ENCODE results near the gene TMF1. TPM values are rescaled to one million over a fixed set of nuclear protein-coding genes. Genes with fewer than 3 reads are reported as not detected.

TMF1 gene
- total and polyA plus RNA-seq, 3 donors from 2014 or later: 30.6 to 67.7 (median 37.4) TPM

DNA sequence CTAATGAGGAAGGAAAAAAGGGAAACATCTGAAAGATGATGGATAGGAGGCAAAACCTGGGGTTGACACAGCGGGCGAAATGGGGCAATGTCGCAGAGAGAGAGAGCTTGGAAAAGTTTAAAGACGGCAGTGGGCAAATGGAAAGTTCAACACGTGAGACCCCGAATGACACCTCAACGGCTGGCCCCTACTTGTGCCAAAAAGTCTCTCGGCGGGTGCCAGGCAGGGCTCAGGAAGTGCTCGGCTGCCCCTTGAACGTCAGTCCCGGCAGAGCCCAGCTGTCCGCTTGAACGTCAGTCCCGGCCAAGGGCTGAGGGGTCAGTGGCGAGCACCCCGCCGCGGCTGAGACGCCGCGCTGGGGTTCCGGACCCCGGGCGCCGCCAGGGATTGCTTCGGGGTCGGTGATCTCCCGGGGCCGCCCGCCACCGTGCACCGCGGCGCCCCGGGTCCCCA, 39.3 kb downstream of the TMF1 start:
- peak; percentile 45 for DNase-seq
- Histone ChIP-seq H3K4me3 (peak overlapping the region; percentile 81 to 82), H3K27ac (peak overlapping the region; percentile 88 to 96), H3K36me3 (ENCODE audit: low read depth, missing control alignments) (no peaks in the 10 kb centered on the region), H3K27me3 (no peaks in the 10 kb centered on the region), H3K4me1 (peaks cover 10% of the 10 kb centered on the region), H3K9me3 (no peaks in the 10 kb centered on the region)
- WGBS, 2 donors: 7 to 10% methylated on average over 13 to 23 of the region's 36 CpGs
- no peak for TF ChIP-seq POLR2A (IDR thresholded peaks at IDR 0.05)
- TF ChIP-seq, protein P1, sequence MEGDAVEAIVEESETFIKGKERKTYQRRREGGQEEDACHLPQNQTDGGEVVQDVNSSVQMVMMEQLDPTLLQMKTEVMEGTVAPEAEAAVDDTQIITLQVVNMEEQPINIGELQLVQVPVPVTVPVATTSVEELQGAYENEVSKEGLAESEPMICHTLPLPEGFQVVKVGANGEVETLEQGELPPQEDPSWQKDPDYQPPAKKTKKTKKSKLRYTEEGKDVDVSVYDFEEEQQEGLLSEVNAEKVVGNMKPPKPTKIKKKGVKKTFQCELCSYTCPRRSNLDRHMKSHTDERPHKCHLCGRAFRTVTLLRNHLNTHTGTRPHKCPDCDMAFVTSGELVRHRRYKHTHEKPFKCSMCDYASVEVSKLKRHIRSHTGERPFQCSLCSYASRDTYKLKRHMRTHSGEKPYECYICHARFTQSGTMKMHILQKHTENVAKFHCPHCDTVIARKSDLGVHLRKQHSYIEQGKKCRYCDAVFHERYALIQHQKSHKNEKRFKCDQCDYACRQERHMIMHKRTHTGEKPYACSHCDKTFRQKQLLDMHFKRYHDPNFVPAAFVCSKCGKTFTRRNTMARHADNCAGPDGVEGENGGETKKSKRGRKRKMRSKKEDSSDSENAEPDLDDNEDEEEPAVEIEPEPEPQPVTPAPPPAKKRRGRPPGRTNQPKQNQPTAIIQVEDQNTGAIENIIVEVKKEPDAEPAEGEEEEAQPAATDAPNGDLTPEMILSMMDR (IDR thresholded peaks at IDR 0.05): no peak
- intact Hi-C loops (cut with DNase I; ENCODE audit: low total_unique reads): no loop called here

DNA sequence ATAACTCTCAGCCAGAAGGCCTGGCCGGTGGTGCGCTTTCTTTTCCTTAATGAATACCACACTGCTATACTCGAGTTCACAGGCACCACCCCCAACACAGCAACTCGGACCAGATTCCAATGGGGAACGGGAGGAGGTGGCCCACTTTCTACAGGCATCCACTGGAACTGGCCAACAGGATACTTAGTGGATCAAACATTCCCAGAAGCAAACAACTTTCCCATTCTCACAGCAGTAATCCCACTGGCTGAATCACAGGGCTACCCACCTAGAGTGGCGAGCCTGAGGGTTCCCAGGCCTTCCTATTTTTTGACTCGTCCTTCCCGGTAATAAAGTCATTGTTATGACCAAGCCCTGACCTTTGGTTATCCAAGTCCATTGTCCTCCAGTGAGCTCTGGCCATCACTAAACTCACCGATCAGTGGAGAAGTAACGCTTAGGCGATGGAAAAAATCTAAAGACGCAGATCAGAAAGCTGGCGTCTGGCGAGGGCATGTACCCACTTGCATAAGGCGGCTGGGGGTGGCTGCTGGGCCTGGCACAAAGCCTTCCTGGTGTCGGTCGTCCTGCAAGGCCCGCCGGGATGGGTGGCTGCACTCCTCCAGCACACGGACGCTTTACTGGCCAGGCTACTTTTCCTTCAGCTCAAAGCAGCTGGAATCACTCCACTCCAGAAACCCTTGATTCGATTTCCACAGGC, 39.9 kb downstream of the TMF1 start:
- intact Hi-C loops (cut with DNase I; ENCODE audit: low total_unique reads): no loop called here
- 31 to 49% methylated on average over 22 of the region's 22 CpGs for WGBS, 2 donors
- H3K4me3 ChIP-seq: peak overlapping the region; percentile 81 to 82
- H3K36me3 ChIP-seq (ENCODE audit: low read depth, missing control alignments): no peaks in the 10 kb centered on the region
- H3K27ac ChIP-seq: peak overlapping the region; percentile 88 to 96
- TF ChIP-seq, protein P1 (IDR thresholded peaks at IDR 0.05): no peak
- TF ChIP-seq POLR2A (IDR thresholded peaks at IDR 0.05): no peak
- no peaks in the 10 kb centered on the region for H3K27me3 ChIP-seq
- H3K9me3 ChIP-seq: no peaks in the 10 kb centered on the region
- peaks cover 10% of the 10 kb centered on the region for H3K4me1 ChIP-seq
- DNase-seq: peak; percentile 33

DNA sequence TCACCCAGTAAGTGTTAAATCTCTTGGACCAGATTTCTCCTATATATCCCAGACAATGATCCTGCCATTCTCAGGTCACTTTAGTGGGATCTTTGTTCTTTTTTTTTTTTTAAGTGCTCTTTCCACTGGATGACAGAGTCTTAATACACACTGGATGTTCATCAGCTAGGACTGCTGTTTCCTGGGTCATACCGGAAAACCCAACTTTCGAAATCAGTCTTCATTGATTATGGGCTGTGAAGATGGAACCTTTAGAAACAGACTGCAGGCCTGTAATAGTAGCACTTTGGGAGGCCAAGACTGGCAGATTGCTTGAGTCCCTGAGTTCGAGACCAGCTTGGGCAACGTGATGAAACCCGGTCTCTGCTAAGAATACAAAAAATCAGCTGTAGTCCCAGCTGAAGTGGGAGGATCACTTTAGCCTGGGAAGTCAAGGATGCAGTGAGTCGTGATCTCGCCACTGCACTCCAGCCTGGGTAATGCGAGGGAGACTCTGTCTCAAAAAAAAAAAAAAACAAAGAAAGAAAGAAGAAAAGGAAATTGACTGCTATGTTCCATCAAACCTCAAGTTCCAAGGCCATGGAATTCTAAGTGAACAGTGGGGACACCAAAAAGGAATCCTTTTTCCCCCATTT, 40.9 kb downstream of the TMF1 start:
- H3K9me3 ChIP-seq: no peaks in the 10 kb centered on the region
- WGBS, 2 donors: 91 to 93% methylated on average over 8 of the region's 8 CpGs
- intact Hi-C loops (cut with DNase I; ENCODE audit: low total_unique reads): no loop called here
- no peak overlapping the region for H3K4me3 ChIP-seq
- no peak for DNase-seq
- H3K27me3 ChIP-seq: no peaks in the 10 kb centered on the region
- peak overlapping the region in 1 of 2 donors; percentile 96 for H3K27ac ChIP-seq
- no peak for TF ChIP-seq POLR2A (IDR thresholded peaks at IDR 0.05)
- H3K36me3 ChIP-seq (ENCODE audit: low read depth, missing control alignments): no peaks in the 10 kb centered on the region
- H3K4me1 ChIP-seq: peaks cover 10% of the 10 kb centered on the region

DNA sequence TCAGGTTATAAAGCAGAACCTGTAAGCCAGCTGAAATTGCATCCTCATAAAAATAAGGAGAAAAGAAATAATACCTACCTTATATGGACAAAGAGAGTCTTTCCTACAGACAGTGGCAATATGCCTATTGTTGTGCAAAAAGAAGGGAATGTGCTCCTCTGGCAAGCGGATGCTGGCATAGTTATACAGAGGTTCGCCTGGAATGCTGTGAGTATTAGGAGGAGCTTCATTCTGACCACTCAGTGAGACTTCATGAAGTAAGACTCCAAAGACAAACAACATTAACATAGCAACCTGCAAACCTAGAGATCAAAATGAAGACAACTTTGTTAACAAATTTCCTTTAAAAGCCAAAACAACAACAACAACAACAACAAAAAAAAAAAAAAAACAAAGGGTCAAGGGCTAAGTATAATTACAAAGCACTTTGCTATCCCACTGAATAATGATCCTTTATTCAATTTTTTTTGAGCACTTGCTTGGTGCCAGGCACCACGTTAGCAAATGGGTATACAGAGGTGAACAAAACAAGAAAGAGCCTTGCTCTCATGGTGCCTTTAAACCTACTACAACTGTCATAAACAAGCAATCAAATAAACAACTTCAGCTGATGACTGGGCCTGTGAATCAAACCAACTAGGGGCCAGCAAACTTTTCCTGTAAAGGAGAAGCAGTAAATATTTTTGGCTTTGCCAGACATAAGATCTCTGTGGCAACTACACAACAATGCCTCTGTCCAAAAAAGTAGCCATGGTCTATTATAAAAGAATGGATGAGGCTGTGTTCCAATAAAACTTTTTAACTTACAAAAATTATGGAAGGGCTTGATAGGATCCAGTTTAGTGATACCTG, 42.3 kb downstream of the TMF1 start:
- Histone ChIP-seq H3K27me3 (no peaks in the 10 kb centered on the region), H3K4me1 (peaks cover 10% of the 10 kb centered on the region), H3K27ac (peak overlapping the region in 1 of 2 donors; percentile 70), H3K4me3 (no peak overlapping the region), H3K36me3 (ENCODE audit: low read depth, missing control alignments) (no peaks in the 10 kb centered on the region), H3K9me3 (no peaks in the 10 kb centered on the region)
- 55 to 73% methylated on average over 3 of the region's 3 CpGs for WGBS, 2 donors
- TF ChIP-seq, protein P1 (IDR thresholded peaks at IDR 0.05): no peak
- no peak for TF ChIP-seq POLR2A (IDR thresholded peaks at IDR 0.05)
- intact Hi-C loops (cut with DNase I; ENCODE audit: low total_unique reads): no loop called here
- no peak for DNase-seq

DNA sequence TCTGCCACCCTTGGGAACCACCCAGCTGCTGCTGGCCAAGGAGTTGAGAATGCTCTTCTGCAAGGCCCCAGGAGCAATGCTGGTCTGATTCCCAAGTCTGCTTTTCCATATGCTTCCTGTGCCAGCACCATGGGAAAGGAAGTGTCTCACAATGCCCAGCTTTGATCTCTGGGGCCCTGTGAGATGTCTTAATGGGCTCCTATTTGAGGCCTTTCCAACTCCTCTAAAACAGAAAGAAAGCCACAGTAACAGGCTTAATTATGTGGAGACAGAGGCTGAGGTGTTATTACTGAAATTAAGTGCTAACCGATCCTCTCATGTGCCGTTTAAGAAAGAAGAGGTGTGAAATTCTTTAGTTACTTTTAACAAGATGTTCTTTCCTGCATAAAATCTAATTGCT, 43.2 kb downstream of the TMF1 start:
- H3K4me3 ChIP-seq: no peak overlapping the region
- peak overlapping the region in 1 of 2 donors; percentile 70 for H3K27ac ChIP-seq
- H3K27me3 ChIP-seq: no peaks in the 10 kb centered on the region
- peaks cover 10% of the 10 kb centered on the region for H3K4me1 ChIP-seq
- intact Hi-C loops (cut with DNase I; ENCODE audit: low total_unique reads): no loop called here
- no peaks in the 10 kb centered on the region for H3K9me3 ChIP-seq
- DNase-seq: no peak
- H3K36me3 ChIP-seq (ENCODE audit: low read depth, missing control alignments): no peaks in the 10 kb centered on the region
- WGBS, 2 donors: 54 to 57% methylated on average over 2 of the region's 2 CpGs
- TF ChIP-seq, protein P1 (IDR thresholded peaks at IDR 0.05): no peak
- no peak for TF ChIP-seq POLR2A (IDR thresholded peaks at IDR 0.05)

Measured in testis (tissue), 3 donors.